Mononuclear cell (primary cell): ENCODE data around the gene TRAF3. TPM values are rescaled to one million over a fixed set of nuclear protein-coding genes. Genes with fewer than 3 reads are reported as not detected.

ENCODE experiments used
- H3K27me3 ChIP-seq: 2 replicates; pipeline ENCODE4 v1.6.0; 2011; ENCODE audit warnings: low read length, control low read depth; ENCODE audit not compliant: insufficient read depth
- H3K4me1 ChIP-seq: 2 replicates; pipeline ENCODE4 v1.5.1; 2011; ENCODE audit warnings: mild to moderate bottlenecking, low read length, control low read depth; ENCODE audit not compliant: insufficient read depth
- H3K4me3 ChIP-seq: 2 replicates; pipeline ENCODE4 v1.5.1; 2011; ENCODE audit warnings: mild to moderate bottlenecking, low read length, moderate library complexity
- H3K9me3 ChIP-seq: 2 replicates; pipeline ENCODE4 v1.5.1; 2011; ENCODE audit warnings: low read depth, mild to moderate bottlenecking, control low read depth, low read length
- total RNA-seq: library from RNA; depleted of rRNA; stranded (reverse); fragments of >200 nt; gene quantifications from one replicate; pipeline ENCODE4 v1.2.3, GENCODE V29; 2012

TRAF3 gene
- total RNA-seq, 1 donor = 42.4 TPM

DNA sequence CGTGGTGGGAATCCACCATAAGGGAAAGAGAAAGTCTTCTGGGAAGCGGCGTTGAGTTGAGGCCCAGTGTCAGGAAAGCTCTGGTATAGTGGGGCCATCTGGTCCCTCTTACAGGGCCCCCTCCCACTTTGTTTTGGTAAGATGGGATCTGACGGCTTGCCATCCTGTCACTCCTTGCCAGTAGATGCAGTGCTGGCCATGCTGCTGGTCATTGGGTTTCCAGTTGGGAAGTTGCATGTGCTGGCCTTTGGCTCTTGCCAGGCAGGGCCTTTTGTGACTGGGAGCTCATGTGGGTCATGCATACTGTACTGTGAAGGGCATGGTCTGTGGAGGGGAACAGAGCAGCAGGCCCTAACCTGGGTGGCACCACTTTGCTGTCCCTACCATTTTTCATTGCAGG, 3.8 kb downstream of the TRAF3 start:
- H3K4me1 ChIP-seq = peaks cover 67% of the 10 kb centered on the region
- no peaks in the 10 kb centered on the region for H3K27me3 ChIP-seq
- H3K4me3 ChIP-seq = no peak overlapping the region
- no peaks in the 10 kb centered on the region for H3K9me3 ChIP-seq

GRCh38 chr14:102782974-102783373, 5.7 kb downstream of the TRAF3 start:
- H3K4me3 ChIP-seq = no peak overlapping the region
- no peaks in the 10 kb centered on the region for H3K27me3 ChIP-seq
- peaks cover 78% of the 10 kb centered on the region for H3K4me1 ChIP-seq
- H3K9me3 ChIP-seq = no peaks in the 10 kb centered on the region

DNA sequence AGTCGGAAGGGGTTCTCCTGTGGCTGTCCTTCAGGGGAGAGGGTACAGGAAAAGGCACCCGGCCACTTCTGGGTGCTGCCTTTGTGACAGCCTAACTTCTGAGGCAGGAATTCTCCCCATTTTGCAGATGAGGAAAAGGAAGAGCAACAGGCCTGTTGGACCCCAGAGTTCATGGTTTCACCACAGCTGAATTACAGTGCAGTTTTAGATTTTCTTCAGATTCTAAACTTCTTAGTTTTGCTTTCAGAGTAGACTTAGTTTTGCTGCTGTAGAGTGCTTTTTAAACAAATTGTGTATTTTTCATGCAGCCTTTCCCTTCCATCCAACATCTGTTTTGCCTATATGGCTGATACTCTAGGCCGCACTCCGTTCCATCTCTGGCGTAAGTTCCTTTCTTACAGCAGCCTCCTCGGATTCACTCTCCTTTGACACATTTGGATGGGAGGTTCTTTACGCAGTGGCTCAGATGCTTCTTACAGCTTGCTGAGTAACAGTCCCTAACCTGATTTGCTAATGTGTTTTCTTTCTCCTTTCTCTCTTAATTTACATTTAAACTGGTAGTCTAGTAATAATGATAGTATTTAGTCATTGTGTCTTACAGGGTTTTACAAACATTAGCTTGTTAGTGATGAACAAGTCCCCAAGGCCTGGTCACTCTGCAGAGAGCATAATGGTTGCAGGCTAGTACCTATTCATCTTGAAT, 7.8 kb downstream of the TRAF3 start:
- Histone ChIP-seq H3K27me3 (no peaks in the 10 kb centered on the region), H3K4me3 (no peak overlapping the region), H3K4me1 (peaks cover 67% of the 10 kb centered on the region), H3K9me3 (no peaks in the 10 kb centered on the region)

GRCh38 chr14:102785595-102785963, 8.3 kb downstream of the TRAF3 start:
- Histone ChIP-seq H3K27me3 (no peaks in the 10 kb centered on the region), H3K4me3 (no peak overlapping the region), H3K4me1 (peaks cover 61% of the 10 kb centered on the region), H3K9me3 (no peaks in the 10 kb centered on the region)

- Histone ChIP-seq H3K4me1 (peaks cover 49% of the 10 kb centered on the region), H3K9me3 (no peaks in the 10 kb centered on the region), H3K27me3 (no peaks in the 10 kb centered on the region), H3K4me3 (no peak overlapping the region)
Measured at GRCh38 chr14:102786768-102787167, 9.5 kb downstream of the TRAF3 start.

GRCh38 chr14:102789349-102789748, 12.1 kb downstream of the TRAF3 start:
- H3K27me3 ChIP-seq = no peaks in the 10 kb centered on the region
- H3K4me1 ChIP-seq = peaks cover 52% of the 10 kb centered on the region
- H3K9me3 ChIP-seq = no peaks in the 10 kb centered on the region
- H3K4me3 ChIP-seq = no peak overlapping the region

DNA sequence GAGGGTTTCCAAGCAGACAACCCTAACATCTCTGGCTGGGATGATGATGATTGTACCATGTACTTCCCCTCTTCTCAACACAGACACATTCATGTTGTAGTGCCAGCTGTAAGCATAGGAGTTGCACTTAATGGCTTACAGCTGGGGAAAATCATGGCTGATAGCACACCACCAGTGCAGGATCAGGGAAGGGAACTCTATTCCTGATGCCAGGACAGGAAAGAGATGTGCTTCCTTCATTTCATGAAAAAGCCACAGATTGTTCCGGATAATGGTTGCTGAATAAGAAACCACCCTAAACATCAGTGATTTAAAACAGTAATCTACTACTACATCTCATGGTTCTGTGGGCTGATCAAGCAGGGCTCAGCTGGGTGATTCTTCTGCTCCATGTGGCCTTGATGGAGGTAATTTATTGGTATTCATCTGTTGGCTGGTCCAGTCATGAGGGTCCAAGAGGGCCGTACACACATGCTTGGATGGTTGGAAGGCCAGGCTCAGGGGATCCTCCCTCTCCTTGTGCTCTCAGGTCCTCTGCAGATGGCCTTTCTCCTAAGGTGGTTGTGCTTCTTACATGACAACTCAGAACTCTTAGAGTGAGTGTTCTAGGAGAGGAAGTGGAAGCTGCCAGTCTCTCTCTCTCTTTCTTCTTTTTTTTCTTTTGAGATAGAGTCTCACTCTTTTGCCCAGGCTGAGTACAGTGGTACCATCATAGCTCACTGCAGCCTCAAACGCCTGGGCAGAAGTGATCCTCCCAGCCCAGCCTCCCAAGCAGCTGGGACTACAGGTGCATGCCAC, 16.5 kb downstream of the TRAF3 start:
- Histone ChIP-seq H3K4me1 (peaks cover 30% of the 10 kb centered on the region), H3K9me3 (no peaks in the 10 kb centered on the region), H3K4me3 (no peak overlapping the region)

DNA sequence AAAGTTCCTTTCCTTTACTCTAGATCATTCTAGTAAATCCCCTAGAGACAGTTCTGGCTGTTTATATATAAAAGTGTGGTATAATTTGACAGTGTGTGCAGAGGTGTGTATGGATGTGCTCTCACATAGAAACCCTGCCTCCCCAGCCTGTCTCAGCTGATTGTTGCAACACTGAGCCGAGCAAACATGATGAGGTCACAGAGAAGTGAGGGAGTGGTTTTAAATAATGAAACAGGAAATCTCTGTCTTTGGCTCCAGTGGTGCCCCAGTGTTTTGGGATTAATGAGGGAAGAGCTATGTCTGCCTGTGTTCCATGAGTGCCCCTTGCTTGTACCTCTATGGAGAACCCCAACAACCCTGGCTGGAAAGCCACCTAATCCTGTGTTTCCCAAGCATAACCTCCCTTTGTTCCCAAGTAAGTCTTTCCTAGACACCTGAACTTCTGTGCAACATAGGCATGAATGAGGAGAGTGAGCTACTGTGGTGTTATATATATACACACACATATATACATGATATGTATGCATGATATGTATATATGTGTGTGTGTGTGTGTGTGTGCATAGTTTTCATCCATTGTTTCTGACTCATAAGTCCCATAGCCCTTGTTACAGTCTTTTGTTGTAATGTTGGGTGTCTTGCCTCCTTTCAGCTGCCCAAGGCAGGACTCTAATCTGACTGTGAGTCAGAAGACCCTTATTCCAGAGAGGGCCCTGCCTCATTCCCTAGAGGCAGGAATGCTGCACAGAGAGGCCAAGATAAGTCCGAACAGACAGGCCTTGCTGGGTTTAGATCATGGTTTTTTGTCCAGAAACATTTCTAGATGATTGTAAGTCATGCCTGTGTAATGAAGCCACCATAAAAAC, 18.0 kb downstream of the TRAF3 start:
- Histone ChIP-seq H3K4me3 (no peak overlapping the region), H3K27me3 (no peaks in the 10 kb centered on the region), H3K9me3 (no peaks in the 10 kb centered on the region), H3K4me1 (peaks cover 39% of the 10 kb centered on the region)

More for the DNA sequence above, 16.5 kb downstream of the TRAF3 start:
- no peaks in the 10 kb centered on the region for H3K27me3 ChIP-seq

DNA sequence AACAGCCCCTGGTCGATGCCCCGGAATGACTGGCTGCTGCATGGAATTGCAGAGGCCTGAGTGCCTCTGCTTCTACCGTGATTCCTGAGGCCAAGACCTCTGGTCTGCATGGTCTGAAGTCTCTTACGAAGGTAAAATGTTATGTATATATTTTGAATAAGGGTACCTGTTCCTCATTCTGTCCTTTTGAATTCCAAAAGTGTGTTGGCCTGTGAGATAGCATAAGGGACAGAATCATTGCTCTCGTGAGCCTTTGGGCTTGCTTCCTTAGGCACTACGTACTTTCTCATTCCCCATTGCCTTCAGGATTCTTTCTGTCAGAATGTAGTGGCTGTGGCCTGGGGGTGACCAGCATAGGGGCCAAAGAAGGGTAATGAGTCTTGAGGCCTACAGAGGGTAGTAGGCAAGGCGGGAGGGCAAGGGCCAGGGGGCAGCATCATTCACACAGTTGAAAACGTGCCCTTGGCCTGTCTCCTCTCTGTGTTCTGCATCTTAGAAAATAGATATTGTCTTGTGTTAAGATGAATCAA, 19.5 kb downstream of the TRAF3 start:
- peaks cover 39% of the 10 kb centered on the region for H3K4me1 ChIP-seq
- H3K27me3 ChIP-seq = no peaks in the 10 kb centered on the region
- no peaks in the 10 kb centered on the region for H3K9me3 ChIP-seq
- H3K4me3 ChIP-seq = no peak overlapping the region

DNA sequence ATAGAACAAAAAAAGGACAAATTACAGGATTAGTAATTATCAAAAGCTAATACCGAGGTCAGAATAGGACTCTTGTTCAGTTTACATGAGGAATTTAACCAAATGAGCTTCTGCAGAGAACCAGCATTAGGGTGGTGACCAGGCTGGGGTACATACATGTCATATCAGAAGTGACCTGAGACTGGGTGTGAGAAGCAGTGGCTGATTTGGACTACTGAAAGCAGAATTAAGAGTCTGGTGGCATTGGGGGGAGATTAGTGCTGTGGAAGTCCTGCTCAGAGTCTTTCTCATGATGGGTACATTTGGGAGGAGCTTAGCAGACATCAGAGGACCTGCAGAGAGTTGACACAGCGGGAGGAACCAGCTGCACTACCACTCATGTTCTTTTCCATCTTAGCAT, 21.7 kb downstream of the TRAF3 start:
- Histone ChIP-seq H3K9me3 (no peaks in the 10 kb centered on the region), H3K4me3 (no peak overlapping the region), H3K4me1 (peaks cover 32% of the 10 kb centered on the region), H3K27me3 (no peaks in the 10 kb centered on the region)

DNA sequence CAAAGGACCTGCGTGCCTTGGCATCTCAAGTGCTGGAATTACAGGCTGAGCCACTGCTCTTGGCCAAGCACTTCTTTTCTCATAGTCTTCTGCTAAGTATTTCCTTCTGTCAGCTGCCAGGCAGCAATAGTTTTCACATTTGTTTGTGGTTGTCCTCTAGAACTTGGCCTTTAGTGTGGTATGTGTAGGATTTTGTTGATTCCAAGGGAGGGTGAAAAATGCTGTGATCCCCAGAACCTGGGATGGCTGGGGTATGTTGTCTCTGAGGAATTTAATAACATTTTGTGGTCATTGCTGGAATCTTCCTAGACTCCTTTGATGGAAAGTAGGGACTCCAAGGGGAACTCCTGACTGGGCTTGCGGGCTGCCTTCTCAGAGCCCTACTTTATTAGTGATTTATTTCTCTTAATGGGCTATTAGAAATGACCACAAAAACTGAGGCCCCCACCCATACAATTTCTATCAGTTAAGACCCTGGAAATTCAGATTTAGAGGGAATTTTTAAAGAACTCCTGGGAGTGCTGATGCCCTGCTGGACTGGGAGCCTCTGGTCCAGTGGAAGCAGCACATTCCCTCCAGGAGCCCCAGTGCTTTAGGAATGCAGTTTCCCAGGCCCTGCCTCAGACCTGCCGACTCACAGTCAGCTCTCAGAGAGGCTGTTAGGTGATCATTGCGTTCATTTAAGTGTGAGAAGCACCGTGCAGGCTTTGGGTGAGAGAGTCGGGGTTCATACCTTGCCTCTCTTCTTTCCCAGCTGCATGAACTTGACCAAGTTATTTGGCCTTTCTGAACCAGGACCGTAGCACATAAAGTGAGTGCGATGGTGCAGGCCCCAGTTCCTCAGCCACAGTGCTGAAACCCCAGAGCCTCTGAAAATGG, 22.7 kb downstream of the TRAF3 start:
- Histone ChIP-seq H3K4me3 (no peak overlapping the region), H3K4me1 (peaks cover 29% of the 10 kb centered on the region), H3K9me3 (no peaks in the 10 kb centered on the region), H3K27me3 (no peaks in the 10 kb centered on the region)

GRCh38 chr14:102802834-102803523, 25.7 kb downstream of the TRAF3 start:
- Histone ChIP-seq H3K4me3 (no peak overlapping the region), H3K27me3 (no peaks in the 10 kb centered on the region), H3K4me1 (peaks cover 47% of the 10 kb centered on the region), H3K9me3 (no peaks in the 10 kb centered on the region)

DNA sequence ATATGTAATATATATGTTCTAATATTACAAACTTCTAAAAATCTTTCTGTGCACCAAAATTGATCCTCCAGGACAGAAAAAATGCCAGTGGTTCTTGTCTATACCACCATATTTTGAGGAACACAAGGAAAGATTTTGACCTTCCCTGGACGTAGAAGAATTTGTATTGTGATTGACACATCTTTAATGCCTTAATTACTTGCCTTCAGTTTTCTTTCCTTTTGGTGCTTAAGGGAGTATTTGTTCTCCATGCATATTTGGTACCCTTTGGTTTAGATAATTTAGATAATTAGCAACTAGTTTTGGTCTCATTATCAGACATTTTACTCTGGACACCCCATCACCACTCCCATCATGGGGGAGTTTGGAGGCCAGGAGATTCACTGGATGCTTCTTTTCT, 27.6 kb downstream of the TRAF3 start:
- no peaks in the 10 kb centered on the region for H3K27me3 ChIP-seq
- H3K4me3 ChIP-seq = no peak overlapping the region
- H3K9me3 ChIP-seq = no peaks in the 10 kb centered on the region
- peaks cover 41% of the 10 kb centered on the region for H3K4me1 ChIP-seq
